Measurements from ENCODE around the gene GNB2.

GNB2 gene

DNA sequence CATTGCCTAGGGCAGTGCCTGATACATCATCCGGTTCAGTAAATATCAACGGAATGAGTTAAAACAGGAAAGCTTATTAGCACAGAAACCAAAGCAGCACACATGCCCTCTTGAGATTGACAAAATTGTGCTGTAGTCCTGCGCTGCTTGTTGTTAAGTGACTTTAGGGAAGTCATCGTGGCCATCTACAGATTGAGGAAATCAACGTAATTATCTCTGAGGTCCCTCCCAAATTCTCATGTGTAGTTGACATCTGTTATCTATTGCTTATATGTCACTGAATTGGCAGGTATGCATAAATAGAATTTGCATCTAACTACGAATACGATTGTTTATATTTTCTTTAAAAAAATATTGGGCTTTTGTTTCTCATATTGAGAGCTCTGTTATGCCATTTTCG is 3.5 kb upstream of the GNB2 start:
- H3K27ac ChIP-seq, result no peak overlapping the region
- H3K27me3 ChIP-seq (ENCODE audit: insufficient read depth, low read depth, severe bottlenecking), result no peaks in the 10 kb centered on the region
- DNase-seq, result no peak
- H3K36me3 ChIP-seq, result no peaks in the 10 kb centered on the region
- no peak overlapping the region for H3K4me3 ChIP-seq (ENCODE audit: low read depth, low read length)
- H3K9me3 ChIP-seq (ENCODE audit: severe bottlenecking), result no peaks in the 10 kb centered on the region
- TF ChIP-seq, protein P1, sequence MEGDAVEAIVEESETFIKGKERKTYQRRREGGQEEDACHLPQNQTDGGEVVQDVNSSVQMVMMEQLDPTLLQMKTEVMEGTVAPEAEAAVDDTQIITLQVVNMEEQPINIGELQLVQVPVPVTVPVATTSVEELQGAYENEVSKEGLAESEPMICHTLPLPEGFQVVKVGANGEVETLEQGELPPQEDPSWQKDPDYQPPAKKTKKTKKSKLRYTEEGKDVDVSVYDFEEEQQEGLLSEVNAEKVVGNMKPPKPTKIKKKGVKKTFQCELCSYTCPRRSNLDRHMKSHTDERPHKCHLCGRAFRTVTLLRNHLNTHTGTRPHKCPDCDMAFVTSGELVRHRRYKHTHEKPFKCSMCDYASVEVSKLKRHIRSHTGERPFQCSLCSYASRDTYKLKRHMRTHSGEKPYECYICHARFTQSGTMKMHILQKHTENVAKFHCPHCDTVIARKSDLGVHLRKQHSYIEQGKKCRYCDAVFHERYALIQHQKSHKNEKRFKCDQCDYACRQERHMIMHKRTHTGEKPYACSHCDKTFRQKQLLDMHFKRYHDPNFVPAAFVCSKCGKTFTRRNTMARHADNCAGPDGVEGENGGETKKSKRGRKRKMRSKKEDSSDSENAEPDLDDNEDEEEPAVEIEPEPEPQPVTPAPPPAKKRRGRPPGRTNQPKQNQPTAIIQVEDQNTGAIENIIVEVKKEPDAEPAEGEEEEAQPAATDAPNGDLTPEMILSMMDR (IDR thresholded peaks at IDR 0.05; ENCODE audit: low read depth, low read length), result no peak

DNA sequence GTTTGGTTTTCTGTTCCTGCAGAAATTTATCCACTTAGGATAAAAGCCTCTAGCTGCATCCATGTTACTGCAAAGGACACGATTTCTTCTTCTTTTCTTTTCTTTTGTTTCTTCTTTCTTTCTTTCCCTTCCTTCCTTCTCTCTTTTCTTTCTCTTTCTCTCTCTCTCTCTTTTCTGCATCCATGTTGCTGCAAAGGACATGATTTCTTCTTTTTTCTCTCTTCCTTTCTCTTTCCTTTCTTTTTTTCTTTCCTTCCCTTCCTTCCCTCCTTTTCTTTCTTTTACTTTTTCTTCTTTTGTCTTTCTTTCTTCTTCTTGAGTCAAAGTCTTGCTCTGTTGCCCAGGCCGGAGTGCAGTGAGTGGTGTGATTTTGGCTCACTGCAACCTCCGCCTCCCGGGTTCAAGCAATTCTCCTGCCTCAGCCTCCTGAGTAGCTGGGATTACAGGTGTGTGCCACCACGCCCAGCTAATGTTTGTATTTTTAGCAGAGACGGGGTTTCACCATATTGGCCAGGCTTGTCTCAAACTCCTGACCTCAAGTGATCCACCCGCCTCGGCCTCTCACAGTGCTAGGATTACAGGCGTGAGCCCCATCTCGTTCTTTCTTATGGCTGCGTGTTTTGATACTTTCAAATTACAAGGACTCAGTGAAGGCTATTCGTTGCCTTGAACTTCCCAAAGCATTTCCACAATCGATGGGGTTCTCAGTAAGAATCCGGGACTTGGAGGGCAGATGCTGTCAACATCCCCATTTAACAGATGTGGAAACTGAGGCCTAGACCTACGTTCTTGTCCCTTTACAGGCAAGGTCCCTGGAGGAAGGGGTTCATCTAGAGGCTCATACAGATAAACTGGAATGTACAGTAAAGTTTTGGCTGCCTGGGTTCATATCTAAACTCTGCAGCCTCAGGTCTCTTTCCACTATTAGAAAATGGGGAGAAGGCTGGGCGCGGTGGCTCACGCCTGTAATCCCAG is 1.9 kb upstream of the GNB2 start:
- Histone ChIP-seq H3K27me3 (ENCODE audit: insufficient read depth, low read depth, severe bottlenecking) (no peaks in the 10 kb centered on the region), H3K4me3 (ENCODE audit: low read depth, low read length) (no peak overlapping the region), H3K36me3 (peaks cover 3% of the 10 kb centered on the region), H3K27ac (no peak overlapping the region), H3K9me3 (ENCODE audit: severe bottlenecking) (no peaks in the 10 kb centered on the region)
- TF ChIP-seq, protein P1 (IDR thresholded peaks at IDR 0.05; ENCODE audit: low read depth, low read length), result no peak
- no peak for DNase-seq

DNA sequence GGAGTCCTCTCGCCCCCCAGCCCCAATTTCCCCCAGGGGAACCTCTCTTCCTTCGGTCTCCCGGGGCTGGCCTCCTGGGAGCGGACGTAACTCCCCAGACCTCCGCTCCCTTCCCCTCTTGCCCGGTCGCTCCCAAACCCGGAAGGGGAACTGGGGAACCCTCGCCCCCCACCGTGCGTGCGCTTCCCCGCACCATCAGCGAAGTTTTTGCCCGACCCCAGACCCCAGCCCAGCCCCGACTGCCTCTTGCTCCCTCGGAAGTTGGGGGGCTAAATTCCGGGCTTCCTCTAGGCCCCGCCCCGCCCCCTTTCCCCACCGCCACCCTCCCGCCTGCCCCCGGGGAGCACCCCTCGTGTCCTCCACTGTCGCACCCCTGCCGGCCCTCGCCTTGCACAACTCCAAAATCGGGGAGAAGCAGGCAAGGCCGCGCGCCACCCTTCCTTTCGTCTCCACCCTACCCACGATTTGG is 436 bp downstream of the GNB2 start:
- H3K27me3 ChIP-seq (ENCODE audit: insufficient read depth, low read depth, severe bottlenecking), result no peaks in the 10 kb centered on the region
- peak overlapping the region; percentile 94 for H3K4me3 ChIP-seq (ENCODE audit: low read depth, low read length)
- TF ChIP-seq, protein P1 (IDR thresholded peaks at IDR 0.05; ENCODE audit: low read depth, low read length), result no peak
- H3K9me3 ChIP-seq (ENCODE audit: severe bottlenecking), result no peaks in the 10 kb centered on the region
- no peak for DNase-seq
- peak overlapping the region; percentile 97 for H3K27ac ChIP-seq
- peaks cover 25% of the 10 kb centered on the region for H3K36me3 ChIP-seq

DNA sequence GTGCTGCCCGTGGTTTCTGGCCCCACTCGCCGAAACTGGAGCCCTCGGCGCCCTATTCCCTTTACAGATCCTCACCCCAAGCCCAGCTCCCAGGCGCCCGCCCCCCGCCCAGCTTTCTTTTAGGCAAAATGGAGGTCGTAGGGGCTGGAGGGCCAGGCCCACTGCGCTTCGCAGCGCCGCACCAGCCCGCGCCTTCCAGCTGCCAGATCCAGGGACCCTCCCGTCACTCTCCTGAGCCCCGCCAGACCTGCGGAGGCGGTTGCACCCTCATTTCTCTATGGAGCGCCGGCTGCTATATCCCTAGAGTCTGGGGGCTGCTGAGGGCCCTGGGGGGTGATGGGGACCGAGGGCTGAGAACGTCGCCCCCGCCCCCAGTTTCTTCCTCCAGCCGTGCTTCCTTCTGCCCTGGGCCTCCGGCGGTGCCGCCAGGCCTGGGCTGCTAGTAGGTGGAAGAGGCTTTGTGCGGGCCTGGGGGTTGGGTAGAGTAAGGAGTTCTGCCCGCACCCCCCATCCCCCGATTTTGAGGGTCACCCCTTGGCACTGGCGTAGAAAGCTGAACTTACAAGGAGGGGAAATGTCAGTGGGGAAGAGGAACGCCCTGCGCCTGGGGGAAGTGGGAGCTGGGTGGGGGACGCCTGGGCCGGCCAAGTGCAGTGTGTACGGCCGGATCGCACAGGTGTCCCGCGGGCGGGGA is 1.0 kb downstream of the GNB2 start:
- H3K27ac ChIP-seq, result peak overlapping the region; percentile 60

DNA sequence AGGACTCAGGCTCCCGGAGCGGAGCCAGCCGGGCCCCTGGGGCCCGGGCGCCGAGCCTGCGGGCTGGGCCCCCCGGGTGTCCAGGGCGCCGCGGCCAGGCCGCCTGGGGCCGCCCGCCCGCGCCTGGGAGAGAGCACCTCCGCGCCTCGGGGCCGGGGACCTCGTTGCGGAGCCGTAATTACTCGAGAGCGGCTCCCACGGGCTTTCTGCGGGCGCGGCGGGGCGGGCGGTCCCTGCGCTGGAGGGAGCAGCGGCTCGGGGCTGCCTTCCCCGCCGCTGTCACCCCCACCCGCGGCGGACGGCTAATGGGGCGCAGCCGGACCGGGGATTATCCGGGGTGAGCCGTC is 1.5 kb downstream of the GNB2 start:
- Histone ChIP-seq H3K27me3 (ENCODE audit: insufficient read depth, low read depth, severe bottlenecking) (no peaks in the 10 kb centered on the region), H3K4me3 (ENCODE audit: low read depth, low read length) (peak overlapping the region; percentile 94), H3K36me3 (peaks cover 32% of the 10 kb centered on the region), H3K9me3 (ENCODE audit: severe bottlenecking) (no peaks in the 10 kb centered on the region), H3K27ac (no peak overlapping the region)
- no peak for DNase-seq
- TF ChIP-seq, protein P1 (IDR thresholded peaks at IDR 0.05; ENCODE audit: low read depth, low read length), result no peak

More for the DNA sequence above, 1.0 kb downstream of the GNB2 start:
- TF ChIP-seq, protein P1 (IDR thresholded peaks at IDR 0.05; ENCODE audit: low read depth, low read length), result no peak
- no peak for DNase-seq
- Histone ChIP-seq H3K36me3 (peaks cover 30% of the 10 kb centered on the region), H3K9me3 (ENCODE audit: severe bottlenecking) (no peaks in the 10 kb centered on the region), H3K27me3 (ENCODE audit: insufficient read depth, low read depth, severe bottlenecking) (no peaks in the 10 kb centered on the region), H3K4me3 (ENCODE audit: low read depth, low read length) (peak overlapping the region; percentile 94)
